Measurements from ENCODE around the gene NFE2.
"Not testable (repeated sequence)": the region's sequence is repeated elsewhere in the genome, so short reads cannot be mapped to it uniquely, and the experiment has no call there.

NFE2 gene

DNA sequence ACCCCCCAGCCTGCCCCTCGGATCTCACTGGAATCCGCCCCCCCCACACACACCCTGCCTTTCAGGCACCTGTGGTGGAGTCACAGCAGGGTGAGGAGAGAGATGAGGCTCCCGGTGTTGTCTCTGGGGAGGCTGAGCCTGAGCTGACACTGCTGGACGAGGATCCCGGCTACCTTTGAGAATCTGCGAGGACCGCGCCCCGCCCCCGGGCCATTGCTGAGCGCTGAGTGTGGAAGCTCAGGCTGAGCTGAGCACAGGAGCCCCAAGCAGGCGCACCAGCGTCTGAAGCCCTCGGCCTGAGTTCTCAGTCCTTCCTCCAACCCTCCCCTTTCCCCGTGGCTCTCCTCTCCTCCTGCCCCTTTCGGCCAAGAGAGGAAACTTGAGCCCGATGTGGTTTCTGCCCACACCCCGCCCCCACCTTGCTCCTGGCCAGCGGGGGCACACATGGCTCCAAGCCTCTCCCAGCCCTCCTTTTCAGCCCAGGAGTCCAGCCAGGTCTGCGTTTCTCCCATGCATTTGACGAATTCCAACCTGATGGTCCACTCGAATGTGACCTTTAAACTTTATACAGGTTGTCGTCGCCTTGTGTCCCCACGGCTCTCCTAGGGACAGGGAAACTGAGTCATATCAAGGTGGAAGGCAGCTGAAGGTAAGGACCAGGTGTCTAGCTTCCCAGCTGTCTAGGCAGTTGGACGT, at the start of gene NFE2:
Gene NFE2, minus strand, starts transcription at position 284 of the 696 bp plus-strand sequence. CDS start 5,767 bp downstream, outside the sequence.
- peak; percentile 33 for DNase-seq

DNA sequence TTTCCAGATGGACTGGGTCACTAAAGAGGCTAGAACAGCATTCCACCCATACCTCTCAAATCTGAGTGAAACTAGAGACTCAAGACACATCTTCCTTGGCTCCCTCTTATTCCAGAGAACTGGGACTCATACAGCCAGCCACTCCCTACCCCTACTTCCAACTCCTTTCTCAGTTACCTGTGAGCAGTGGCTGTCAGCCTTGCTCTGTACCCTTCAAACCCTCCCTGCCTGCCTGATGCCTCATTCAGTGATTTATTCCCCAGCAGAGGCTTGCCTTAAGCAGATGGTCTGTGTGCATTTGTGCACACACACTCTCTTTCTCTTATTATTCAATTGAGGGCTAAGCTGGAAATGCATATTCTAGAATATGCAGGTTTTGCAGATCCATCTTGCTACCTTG, 48.9 kb upstream of the NFE2 start:
- DNase-seq, result no peak

DNA sequence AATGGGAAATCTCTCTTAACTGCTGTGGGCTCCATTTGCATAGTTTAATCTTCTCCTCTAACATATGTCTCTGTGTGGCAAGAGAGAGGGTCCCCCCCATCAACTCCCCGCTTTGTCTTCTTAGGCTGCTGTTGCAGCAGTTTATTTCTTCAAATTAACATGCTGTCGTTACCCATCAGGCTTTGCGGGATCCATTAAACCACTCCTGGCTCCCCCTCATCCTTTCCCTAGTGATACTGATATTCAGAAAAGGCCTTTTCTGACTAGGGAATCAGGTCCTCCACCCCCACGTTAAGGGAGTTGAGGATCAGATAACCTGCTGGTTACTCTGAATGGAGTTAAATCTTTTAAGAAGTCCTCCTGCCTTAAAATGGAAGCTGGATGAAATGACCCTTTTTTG, 48.2 kb upstream of the NFE2 start:
- DNase-seq, result no peak

DNA sequence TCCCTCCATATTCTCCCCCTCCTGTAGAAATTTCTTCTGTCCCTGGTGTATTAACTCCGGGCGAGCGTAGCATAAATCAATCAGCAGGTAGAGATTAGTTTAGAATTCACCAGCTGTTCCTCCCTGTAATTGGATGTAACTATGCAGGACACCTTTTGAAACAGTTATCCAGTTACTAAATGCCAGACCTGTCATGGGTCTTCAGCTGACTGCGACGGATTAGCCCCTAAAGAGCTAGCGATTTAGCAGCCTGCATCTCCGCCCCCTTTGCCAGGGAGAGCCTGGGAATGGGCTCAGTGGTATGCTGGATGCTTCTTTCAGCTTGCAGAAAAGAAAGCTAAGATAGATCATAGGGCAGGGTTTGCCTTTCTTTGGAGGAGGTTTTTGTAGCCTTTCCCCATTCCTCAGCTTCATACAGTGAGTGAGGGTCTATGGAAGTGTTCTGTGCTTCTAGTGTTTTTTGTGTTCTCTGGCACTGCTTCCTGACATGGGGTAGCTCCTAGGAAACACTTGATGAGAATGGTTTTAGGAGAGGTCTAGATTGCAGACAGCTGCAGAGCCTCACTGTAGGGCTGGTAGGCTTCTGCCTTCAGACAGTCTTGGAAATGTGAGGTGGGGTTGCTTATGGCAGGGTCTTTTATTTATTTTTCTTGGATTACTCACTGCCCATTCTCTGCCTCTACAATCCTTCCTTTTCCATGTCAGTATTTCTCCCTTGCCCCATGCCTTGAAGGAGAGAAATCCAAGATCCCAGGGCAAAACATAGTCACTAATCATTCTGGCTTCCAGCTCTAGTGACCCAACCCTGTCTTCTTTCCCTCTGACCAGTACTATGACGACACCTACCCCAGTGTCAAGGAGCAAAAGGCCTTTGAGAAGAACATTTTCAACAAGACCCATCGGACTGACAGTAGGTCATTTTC, 40.8 kb upstream of the NFE2 start:
- DNase-seq, result no peak

DNA sequence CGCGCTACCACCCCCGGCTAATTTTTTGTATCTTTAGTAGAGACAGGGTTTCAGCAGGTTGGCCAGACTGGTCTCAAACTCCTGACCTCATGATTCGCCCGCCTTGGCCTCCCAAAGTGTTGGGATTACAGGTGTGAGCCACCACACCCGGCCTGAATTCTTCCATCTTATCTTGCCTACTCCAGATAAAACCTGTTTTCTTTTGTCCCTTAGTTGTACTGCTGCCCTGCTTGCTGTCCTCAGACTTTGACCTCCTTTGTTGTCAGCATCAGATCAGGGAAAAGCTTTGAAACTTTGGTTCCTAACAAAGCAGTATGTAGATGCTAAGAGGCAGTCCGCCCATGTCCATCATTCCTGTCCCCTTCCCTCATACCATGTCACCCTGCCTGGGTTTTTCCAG, 40.0 kb upstream of the NFE2 start:
- no peak for DNase-seq

DNA sequence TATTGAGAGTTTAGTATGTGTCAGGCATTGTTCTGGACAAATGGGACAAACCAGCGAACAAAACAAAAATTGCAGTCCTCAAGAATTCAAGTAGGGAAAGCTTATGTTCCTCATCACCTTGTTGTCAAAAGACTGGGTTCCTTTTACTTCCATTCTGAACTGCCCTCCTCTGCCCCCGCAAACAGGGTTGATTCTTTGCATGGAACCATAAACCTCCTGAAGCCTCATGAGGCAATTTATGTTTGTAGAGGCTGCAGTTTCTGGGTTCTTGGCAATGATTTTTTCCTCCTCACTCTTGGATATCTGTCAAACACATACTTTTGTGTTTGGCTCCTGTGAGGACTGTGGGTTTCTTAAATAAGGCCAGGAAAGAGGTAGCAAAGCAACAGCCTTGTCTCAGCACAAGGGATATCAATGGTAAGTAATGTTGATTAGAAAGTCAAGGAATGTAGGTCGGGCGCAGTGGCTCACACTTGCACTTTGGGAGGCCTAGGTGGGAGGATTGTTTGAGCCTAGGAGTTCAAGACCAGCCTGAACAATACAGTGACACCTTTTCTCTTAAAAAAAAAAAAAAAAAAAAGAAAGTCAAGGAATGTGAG, 38.0 kb upstream of the NFE2 start:
- DNase-seq, result no peak

DNA sequence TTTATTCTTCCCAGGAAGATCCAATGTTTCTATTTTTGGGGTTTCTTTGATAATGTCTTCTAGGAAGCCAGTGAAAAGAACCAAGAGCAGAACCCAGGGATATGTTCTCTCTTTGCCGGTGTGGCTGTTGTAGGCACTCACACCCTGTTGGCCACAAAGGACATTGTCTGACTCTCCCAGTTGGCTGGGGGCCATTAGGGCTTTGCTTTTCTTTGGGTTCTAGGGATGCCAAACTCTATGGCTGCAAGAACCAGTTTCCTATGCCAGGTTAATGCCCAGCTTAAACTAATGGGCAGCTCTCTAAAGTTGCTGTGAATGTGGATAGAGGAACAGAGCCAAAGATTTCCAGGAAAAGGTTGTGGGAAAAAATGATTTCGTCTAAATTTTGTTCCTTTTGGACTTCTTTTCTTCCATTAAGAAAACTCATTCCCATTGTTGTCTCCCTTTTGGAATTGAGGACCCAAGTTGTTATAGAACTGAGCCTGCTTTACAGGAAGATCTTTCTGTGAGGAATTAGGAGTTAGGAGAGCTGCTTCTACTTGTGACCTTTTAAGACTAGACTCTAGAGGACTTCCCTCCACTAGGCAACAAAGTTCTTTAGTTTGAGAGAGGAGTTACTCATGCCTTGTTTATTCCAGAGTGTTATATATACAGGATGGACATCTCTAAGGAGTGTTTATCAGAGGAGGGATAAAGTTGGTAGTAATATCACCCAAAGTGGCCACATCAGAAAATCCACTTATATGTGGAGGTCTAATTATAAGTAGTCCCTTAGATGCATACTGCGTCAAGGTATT, 37.2 kb upstream of the NFE2 start:
- no peak for DNase-seq

DNA sequence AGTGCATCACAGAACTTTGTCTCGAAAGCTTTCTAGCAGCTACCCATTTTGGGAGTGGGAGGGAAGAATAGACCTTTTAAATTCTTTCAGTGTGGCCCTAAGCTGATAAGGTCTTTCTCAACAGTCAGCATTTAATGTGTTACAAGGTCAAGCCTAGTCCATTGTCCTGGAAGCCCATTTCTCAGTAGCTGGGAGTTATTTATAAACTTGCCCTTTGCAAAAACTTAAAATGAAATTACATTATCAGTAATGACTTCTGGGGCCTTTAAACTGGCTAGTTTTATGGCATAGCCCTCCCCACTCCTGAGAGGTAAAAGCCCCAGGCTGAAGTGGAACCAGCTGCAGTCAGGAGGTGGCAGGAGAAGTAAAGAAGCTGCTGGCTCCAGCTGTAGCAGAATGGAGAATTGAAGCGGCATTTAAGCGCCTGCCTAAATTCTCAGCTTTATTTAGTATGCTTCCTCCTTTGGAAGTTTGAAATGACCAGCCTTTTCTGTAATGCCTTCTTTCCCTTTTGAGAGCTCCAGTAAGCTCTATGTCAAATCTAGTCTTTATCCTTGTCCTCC, 36.5 kb upstream of the NFE2 start:
- DNase-seq, result no peak

DNA sequence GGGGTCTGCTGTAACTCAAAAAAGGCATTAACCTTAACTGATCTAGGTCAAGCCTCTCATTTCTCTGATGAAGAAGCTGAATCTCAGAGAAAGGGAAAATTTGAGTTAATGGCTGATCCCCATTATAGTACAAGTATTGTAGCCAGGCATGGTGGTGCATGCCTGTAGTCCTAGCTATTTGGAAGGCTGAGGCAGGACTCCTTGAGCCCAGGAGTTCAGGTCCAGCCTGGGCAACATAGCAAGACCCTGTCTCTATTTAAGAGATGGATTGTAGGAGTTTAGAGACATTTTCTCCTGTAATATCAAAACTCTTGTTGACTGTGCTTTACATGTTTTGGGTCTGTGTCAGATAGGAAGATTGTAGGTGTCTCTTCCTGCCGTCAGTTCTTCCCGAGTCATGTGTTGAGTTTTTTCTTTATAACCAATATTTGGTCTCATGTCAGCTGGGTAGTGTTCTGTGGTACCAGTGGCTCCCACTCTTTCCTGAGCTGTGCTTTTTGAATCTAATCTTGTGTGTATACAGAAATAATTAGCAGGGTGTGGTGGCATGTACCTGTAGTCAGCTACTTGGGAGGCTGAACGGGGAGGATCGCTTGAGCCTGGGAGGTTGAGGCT, 32.7 kb upstream of the NFE2 start:
- no peak for DNase-seq

DNA sequence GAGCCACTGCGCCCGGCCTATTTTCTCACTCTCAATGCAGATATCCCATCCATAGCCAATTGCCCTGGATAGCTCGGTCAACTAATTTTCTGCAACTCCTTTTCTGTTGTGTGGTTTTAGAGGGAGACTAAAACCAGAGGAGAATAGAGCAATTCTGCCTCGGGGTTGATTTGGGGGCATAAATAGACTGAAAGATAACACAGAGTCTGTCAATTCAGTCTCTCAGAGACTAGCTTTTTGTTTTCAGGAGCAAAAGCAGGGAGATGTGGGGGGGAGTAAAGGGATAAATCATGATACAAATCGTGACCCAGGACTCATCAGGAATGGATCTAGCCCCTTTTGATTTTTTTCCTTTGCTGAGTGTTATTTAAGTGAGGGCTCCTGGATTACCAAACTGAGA, 30.6 kb upstream of the NFE2 start:
- DNase-seq, result no peak

DNA sequence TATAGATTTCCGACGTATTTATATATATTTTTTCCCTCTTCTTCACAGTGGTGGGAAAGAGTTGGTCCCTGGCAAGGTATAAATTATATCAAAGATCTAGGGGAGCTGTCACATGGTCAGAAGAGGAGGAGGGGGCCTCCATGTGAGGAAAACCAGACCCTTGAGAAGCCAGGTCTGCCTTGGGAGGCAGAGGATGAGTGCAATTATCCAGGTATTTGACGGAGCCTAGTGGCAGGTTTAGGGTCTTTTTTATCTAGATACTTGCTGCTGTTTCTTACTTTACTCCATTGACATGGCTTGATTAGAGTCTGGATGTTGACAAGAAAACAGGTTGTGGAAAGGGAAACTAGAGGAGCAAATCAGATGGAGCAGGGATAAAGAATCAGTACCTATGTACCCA, 29.6 kb upstream of the NFE2 start:
- DNase-seq, result no peak

DNA sequence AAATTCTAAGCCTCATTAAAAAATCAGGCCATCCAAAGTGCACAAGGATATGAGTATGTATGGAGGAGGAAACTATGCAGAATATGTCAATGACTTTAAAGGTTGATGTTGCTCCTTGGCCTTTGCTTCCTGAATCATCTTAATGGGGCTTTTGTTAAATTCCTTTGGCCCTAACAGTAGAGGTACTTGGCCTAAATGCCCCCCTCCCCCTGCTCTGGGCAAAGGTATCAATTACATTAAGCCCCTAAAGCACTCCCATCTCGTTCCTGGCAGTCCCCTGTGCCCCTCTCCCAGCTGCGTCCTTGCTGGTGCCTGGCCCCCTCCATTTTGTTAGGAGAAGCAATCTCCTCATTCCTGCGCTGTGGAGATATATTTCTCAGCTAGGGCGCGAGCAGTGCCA, 28.9 kb upstream of the NFE2 start:
- DNase-seq, result no peak

DNA sequence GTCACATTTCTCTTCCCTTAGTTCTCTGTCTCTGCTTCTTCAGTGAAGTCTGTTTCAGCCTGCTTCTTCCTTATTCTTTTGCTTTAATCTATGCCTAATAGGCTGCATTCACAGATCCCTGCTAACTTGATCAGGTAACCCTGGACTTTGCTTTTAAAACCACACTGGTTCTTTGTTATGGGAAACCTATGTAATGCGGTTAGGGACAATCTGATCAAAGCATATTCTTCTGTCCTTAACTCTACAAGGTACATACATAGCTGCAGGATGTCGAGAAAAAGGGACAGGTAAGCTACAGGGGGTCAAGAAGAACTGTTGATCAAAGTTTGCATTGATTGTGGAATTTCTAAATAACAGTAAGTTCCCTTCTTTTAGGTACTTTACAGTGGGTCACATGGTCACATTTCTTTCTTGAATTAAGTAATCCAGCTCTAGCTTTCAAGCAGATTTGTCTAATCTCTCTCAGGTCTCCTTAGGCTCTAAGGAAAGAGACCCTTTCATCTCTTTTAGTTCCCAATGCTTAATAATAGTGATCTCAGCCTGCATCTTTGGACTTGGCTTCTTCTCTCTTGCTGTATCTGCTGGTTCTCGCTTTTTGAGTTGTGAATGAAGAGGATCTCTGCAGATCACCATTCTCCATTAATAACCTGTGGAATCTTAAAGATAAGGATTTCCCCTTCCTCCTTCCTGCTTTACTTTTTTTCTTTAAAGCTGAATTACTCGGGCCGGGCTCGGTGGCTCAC, 28.0 kb upstream of the NFE2 start:
- DNase-seq, result no peak

DNA sequence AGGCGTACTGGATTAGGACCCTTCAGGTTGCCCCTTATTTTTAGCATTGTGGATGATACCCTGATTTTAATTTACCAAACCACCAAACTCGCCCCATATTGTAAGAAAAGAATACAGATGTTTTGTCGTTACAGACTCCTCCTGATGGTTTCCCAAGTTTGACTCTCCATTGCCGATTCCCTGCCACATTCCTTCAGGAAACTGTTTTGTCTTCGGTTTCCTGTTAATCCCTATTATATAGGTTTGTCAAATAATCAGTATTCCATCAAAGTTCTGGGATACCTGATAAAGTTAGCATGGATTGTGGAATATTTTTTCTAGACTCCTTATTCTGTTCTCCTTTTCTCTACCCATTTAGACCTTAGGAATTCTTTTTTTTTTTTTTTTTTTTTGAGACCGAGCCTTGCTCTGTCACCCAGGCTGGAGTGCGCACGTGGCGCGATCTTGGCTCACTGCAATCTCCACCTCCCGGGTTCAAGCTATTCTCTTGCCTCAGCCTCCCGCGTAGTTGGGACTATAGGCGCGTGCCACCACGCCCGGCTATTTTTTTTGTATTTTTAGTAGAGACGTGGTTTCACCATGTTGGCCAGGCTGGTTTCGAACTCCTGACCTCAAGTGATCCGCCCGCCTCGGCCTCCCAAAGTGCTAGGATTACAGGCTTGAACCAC, 24.8 kb upstream of the NFE2 start:
- not testable (repeated sequence) for DNase-seq

DNA sequence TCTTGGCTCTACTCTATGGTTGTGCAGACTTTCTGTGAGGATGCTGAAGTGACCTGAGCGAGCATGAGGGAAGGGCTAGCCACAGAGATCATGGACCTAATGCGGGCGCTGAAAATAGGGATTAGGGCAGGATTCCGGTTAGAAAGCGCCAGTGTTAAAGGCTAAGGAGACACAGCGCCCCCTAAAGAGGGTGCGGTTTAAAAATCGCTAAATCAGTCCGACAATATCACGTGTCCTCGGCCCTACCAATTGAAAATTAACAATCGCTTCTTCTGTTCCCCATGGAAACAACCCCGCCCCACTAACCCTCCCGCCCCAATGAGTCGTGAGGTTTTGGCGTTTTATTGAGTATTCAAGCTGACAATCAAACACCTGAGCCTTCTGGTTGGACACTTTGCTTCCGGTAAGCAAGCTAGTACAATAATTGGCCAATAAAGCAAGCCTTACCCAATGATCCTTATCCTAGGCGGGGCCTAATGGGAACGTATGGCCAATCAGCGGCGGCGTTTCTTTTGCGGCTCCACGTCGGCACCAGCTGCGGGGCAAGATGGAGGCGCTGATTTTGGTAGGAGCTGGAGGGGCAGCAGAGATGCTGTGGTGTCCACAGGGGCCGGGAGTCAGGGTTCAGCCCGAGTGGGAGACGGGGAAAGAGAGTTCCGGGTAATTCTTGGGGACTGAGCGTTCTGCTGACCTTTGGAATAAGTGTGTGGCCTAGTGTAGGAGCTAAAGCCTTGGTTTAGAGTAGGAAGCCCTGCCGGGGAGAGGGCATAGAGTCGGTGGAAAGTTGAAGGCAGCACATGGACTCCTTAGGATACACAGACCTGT, 24.0 kb upstream of the NFE2 start, which contains the start of gene COPZ1:
Gene COPZ1, plus strand, starts transcription at position 515 of the 825 bp plus-strand sequence. Its CDS starts 33 bp downstream, at position 548.
- DNase-seq, result peak; percentile 99

DNA sequence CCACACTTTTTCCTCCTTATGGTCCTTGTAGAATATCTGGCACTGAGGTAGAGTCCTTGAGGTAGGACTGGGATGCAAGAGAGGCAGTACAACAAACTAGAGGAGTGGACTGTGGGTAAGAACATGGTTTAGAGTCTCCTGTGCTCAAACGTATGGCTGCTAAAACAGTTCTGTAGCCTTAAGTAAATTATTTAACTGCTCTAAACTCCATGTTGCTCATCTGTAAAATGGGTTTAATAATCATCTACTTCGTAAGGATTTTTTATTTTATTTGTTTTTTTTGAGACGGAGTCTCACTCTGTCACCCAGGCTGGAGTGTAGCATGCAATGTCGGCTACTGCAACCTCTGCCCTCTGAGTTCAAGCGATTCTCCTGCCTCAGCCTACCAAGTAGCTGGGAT, 20.5 kb upstream of the NFE2 start:
- no peak for DNase-seq

DNA sequence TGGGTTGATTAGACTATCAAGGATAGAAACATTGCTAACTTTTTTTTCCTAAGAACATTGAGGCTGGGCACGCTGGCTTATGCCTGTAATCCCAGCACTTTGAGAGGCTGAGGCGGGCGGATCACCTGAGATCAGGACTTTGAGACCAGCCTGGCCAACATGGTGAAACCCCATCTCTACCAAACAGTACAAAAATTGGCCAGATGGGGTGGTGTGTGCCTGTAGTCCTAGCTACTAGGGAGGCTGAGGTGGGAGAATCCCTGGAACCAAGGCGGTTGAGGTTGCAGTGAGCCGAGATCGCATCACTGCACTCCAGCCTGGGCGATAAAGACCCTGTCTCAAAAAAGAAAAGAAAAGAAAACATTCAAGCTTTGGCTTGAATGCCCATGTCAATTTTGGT, 11.5 kb upstream of the NFE2 start:
- not testable (repeated sequence) for DNase-seq

DNA sequence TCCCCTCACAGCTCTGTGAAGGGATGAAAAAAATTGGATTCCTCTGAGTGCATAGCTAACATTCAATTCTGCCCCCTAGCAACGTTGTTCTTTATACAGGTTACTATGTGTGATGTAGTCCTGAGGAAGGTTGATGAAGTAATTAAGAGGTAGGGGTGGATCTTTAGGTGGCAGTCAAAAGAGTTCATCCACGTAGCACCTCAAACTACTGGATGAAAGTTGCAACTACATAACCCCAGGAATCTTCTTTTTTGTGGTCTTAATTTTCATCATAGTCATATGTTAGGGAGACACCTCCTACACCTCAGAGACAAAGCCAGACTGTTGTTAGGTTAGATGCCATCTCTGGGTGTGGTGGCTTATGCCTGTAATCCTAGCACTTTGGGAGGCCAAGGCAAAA, 10.2 kb upstream of the NFE2 start:
- DNase-seq, result no peak

DNA sequence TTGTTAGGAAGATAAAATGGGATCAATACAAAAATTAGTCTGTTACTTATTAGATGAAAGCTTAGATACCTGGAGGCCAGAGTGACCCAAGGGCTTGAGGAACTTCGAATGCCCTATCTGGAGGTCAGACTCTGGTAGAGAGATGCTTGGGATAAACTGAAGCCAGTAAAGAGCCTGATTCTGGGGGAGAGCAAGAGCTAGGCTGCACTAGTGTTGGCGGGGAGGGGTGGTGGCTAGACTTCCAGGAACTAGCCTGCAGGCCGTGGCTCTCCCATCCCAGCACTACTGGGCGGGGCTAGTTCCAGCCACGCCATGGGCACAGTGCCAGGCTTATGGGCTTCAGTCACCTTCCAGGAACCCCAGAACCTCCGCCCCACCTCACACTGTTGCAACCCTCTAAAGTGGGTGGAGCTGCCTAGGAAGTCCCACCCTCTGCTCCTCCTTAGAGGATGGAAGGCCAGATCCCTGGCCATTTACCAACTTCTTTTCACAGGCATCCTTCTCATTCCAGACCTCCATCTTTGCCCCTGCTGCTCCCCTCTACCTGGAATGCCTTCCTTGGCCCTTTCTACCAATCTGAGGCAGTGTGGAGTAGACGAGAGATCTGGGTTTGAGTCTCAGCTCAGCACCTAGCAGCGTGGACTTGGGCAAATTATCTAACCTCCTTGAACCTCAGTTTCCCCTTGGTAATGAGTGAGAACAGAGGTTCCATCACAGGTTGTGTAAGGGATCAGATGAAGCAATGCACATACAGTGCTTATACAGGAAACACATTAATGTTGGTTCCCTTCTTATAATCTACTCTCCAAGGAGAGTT, 6.3 kb upstream of the NFE2 start:
- peak; percentile 38 for DNase-seq

All from NCI-H1436 (cell line).